ENCODE results near the gene PRSS12.

- TF ChIP-seq POLR2AphosphoS5 (IDR thresholded peaks at IDR 0.05; ENCODE audit: low read depth, low read length) (no peak), REST (IDR thresholded peaks at IDR 0.05; ENCODE audit: insufficient read depth in 1 of 2, low read depth in 2 of 2, low read length in 2 of 2) (no peak), TAF1 (IDR thresholded peaks at IDR 0.05; ENCODE audit: borderline replicate concordance, insufficient read depth, low read length) (no peak), SIN3A (IDR thresholded peaks at IDR 0.05; ENCODE audit: borderline replicate concordance, insufficient read depth, low read length) (no peak), FOXP2 (optimal IDR thresholded peaks at IDR 0.05; ENCODE audit: borderline replicate concordance, extremely low read depth, extremely low read length, insufficient read depth) (no peak)
These were observed 88.7 kb downstream of the PRSS12 start for GRCh38 chr4:118264096-118264495.
